Stimulated activated CD4-positive, alpha-beta T cell treated with anti-CD3 and anti-CD28 coated beads, TNF-alpha, amount 100 ng/mL, for 1 hour (primary cell): ENCODE measurements around the gene PSEN2.
A peak's percentile ranks its signal among the peaks of the same experiment; 100 is the strongest.
"Not testable (repeated sequence)": the region's sequence is repeated elsewhere in the genome, so short reads cannot be mapped to it uniquely, and the experiment has no call there.

ENCODE experiments used
- DNase-seq, 3 donors: peaks; one replicate each; pipeline ENCODE4 v3.0.0-alpha.2; 2020; ENCODE audit warnings: low read depth in 3 of 3, low spot score in 1 of 3

The PSEN2 gene

DNA sequence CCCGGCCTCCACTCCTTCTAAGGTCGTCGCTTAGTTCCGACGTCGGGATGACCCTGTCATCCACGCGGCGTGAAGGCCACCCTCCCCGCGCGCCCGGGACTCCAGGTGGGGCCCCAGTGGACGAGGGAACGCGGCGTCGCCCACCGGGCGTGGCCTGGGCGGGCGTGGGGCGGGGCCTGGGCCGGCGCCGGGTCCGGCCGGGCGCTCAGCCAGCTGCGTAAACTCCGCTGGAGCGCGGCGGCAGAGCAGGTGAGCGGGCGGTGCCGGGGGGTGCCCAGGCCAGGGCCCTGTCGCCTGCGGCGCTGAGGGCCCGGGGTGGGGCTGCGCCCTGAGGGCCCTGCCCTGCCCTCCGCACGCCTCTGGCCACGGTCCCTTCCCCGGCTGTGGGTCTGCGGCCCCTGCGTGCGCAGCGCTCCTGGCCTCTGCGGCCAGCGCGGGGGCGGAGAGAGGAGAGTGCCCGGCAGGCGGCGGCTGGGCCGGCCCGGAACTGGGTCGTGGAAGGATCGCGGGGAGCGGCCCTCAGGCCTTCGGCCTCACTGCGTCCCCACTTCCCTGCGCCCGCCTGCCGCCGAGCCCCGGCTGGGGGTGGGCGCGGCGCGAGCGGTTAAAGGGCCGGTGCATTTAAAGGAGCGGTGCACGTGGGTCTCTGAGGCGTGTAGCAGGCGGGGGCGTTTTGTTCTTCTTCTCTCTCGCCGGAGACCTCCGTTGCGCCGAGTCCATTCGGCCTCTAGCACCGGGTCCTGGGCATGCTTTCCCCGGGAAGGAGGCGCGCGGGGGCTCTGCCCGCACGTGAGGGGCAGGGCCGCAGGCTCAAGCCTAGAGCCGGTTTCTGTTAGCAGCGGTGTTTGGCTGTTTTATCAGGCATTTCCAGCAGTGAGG lies at the start of gene PSEN2:
Gene PSEN2, plus strand, starts transcription at position 216 of the 879 bp plus-strand sequence. CDS start 11,292 bp downstream, outside the sequence.
- DNase-seq: peak in 2 of 3 donors; percentile 22 to 45

DNA sequence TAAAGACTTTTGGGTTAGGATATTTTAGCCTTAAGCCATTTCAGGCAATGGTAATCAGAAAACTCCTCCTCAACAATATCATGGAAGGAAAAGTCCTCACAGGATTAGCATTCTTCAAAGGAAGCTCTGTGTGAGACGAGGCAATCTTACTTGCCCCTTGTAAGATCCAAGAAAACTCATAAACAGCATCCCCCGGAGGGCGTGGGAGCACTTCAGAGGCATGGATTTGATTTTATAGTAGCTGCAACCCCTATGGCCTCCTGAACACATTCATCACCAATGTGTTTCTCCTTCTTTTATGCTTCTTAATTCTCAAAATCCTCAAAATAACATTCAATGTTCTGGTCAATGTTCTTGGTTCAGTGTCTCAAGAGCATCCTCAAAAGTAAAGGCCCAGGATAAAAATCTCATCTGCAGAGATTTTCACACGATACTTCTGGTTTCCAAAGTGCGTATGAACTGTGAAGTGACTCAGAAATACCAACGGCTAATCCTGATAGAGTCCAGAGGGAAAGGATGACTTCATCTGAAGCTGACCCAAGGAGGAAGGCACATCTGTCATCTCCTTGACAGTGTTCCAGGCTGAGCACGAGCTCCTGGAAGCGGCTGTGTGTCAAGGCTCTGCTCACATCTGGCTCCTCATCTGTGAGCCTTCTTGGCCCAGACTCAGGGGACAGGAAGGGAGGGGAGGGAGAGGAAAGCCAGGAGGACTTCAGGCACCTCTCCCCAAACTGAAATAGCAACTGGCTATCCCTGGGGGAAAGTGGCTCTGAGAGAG lies 49.3 kb upstream of the PSEN2 start:
- DNase-seq: no peak

- DNase-seq: no peak
Observed at GRCh38 chr1:226821719-226822085, 48.7 kb upstream of the PSEN2 start.

GRCh38 chr1:226823643-226824042 lies 46.8 kb upstream of the PSEN2 start:
- no peak for DNase-seq

- DNase-seq: no peak
Observed at GRCh38 chr1:226825037-226825745, 45.2 kb upstream of the PSEN2 start.

GRCh38 chr1:226825746-226826100 lies 44.7 kb upstream of the PSEN2 start:
- no peak for DNase-seq

DNA sequence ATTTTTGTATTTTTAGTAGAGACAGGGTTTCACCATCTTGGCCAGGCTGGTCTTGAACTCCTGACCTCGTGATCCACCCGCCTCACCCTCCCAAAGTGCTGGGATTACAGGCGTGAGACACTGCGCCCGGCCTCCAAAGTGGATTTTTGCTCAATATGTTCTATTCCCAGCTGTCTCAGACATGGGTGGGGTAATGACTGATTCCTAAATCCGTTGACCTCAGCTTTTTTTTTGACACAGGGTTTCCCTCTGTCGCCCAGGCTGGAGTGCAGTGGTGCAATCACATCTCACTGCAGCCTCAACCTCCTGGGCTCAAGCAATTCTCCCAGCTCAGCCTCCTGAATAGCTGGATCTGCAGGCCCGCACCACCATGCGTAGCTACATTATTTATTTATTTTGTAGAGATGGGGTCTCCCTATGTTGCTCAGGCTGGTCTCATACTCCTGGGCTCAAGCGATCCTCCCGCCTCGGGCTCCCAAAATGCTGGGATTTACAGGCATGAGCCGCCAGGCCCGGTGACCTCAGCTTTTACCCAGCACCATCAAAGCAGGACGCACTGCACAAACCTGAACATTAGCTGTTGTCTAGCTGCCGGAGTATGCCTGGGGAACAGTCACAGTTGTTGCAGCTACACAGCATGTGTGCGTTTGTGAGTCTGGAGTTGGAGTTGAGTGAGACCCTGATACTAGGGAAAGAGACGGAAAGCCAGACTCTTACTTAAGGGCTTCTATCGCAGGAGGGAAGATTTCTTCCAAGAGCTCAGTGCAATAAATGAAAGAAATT lies 43.7 kb upstream of the PSEN2 start:
- no peak for DNase-seq

DNA sequence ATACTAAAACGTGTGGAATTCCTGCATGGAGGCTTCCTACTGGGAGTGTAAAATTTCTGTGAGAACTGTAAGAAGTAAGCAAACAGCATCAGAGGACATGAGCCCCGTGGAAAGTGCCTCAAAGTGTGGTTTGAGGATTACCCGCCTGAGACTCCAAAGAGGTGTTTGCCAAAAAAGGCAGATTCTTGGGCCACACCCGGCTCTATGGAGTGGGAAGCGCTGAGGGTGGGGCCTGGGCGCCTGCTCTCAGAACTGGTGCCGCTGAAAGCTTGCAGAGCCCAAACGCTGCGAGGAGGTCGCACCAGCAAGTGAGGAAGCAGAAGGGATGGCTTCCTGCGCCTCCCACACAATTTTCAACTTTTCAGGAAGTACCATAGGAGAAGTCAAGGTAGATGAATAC lies 43.0 kb upstream of the PSEN2 start:
- no peak for DNase-seq

DNA sequence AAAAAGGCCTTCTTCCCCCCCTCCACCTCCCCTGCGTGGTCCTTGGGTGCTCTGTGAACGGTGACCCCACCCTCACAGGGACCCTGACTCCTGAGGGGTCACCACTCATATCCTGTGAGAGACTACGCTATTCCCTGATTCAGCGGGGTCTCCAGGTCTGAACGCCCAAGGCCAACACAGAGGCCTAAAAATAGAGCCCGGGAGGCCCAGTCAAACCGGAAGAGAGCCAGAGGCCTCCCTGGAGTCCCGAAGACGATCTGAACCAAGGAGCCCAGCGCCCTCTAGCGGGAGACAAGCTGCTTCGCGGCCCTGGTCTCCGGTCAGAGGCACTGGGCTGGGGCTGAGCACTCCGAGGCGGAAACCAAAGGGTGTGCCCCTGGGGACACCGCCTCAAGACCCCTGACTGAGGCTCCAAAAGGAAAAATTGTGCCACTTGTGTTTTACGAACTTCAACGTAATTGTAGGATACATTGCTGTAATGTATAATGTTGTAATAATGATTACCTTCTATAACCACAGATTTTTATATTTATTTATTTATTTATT lies 42.4 kb upstream of the PSEN2 start:
- DNase-seq: peak; percentile 87 to 92 (median 88)

- DNase-seq: no peak
Observed at GRCh38 chr1:226829105-226829504, 41.3 kb upstream of the PSEN2 start.

- DNase-seq: no peak
Observed at GRCh38 chr1:226831953-226832352, 38.5 kb upstream of the PSEN2 start.

DNA sequence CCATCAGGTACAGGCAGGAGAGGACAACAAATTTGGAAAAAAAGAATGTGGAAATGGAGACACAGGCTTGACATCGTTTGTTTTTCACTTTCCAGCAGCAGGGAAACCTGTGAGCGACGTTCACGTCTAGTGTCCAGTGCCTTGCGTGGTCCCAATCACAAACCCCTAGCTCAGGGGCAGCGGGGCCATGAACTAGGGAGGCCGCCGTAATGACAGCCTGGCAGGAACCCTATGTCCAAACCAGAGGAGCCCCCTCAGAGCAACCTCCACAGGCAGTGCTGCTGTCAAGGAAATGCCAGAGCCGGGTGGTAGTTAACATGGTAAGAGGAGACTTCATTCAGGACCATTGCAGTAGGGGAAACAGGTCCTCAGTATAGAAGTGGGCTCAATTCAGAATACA lies 37.8 kb upstream of the PSEN2 start:
- no peak for DNase-seq

GRCh38 chr1:226834179-226834578 lies 36.2 kb upstream of the PSEN2 start:
- DNase-seq: not testable (repeated sequence)

DNA sequence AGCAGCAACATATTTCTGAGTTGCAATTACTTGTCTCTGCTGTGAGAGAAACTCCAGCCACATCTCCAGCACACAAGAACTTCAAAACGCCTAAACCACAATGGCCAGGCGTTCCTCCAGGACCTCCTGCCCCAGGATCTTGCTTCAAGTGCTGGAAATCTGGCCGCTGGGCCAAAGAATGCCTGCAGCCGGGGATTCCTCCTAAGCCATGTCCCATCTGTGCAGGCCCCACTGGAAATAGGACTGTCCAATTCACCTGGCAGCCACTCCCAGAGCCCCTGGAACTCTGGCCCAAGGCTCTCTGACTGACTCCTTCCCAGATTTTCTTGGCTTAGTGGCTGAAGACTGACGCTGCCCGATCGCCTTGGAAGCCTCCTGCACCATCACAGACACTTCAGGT lies 35.0 kb upstream of the PSEN2 start:
- DNase-seq: not testable (repeated sequence)

DNA sequence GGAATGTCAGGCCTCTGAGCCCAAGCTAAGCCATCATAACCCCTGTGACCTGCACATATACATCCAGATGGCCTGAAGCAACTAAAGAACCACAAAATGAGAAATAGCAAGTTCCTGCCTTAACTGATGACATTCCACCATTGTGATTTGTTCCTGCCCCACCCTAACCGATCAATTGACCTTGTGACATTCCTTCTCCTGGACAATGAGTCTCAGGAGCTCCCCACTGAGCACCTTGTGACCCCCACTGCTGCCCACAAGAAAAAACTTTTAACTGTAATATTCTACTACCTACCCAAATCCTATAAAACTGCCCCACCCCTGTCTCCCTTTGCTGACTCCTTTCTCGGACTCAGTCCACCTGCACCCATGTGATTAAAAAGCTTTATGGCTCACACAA lies 32.5 kb upstream of the PSEN2 start:
- not testable (repeated sequence) for DNase-seq

DNA sequence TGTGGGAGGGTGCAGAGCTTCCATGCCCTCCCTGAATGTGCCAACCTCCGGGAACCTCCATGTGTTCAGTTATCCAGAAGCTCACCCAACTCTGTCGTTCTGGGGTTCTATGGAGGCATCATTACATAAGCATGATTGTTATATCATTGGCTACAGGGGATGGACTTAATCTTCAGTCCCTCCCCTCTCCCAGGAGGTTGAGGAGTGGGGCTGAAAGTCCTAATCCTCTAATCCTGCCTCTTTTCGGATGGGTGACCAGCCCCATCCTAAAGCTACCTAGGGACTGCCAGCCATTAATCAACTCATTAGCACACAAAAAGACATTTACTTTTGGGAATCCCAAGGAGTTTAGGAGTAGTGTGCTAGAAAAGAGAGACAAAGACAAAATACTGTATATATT lies 32.0 kb upstream of the PSEN2 start:
- no peak for DNase-seq

DNA sequence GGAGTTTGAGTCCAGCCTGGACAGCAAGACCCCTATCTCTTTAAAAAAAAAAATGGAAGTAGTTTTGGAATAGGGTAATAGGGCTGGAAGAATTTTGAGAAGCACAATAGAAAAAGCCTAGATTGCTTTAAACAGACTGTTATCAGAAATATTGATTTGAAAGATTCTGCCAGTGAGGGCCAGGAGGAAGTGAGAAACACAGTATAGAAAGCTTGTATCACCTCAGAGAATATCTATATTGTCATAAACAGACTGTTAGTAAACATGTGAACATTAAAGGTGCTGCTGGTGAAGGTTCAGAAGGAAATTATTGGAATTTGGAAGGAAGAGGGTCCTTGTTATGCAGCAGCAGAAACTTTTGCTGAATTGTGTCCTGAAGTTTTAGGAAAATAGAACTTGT lies 24.8 kb upstream of the PSEN2 start:
- DNase-seq: no peak

DNA sequence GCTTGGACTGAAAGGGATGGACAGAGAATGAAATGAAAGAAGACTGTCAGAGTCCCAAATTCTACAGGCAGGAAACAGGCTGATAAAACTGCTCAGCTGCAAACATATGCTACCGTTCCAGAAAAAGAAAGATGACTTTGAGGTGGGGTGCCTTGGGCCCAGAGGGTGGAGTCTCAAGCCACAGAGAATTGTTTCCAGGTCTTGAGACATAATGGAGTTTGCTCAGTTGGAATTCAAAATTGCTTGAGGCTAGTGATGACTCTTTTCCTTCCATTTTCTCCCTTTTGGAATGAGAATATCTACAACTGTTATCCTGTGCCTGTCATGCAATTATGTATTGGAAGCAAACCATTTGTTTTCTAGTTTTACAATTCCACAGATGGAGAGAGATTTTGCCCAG lies 23.6 kb upstream of the PSEN2 start:
- DNase-seq: no peak

DNA sequence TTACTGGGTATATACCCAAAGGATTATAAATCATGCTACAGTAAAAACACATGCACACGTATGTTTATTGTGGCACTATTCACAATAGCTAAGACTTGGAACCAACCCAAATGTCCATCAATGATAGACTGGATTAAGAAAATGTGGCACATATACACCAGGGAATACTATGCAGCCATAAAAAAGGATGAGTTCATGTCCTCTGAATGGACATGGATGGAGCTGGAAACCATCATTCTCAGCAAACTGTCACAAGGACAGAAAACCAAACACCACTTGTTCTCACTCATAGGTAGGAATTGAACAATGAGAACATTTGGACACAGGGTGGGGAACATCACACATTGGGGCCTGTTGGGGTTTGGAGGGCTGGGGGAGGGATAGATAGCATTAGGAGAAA lies 15.9 kb upstream of the PSEN2 start:
- not testable (repeated sequence) for DNase-seq

GRCh38 chr1:226862890-226863289 lies 7.5 kb upstream of the PSEN2 start:
- DNase-seq: no peak

DNA sequence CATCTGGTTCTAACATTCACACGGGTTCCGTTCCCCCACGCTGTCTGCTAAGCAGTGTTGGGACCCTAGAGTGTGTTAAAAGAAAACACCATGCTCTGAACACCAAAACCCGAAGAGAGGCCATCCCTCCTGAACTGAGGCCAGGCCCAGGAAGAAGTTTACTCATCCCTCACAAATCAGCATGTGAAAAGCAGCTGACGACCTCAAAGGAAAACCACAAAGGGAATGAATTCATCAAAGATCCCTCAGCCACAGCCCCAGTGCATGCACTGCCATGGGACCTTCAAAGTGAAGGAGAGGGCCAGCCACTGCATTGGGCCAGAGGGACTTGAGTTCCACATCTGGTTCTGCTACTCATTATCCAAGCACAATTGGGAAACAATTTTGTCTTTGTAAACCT lies 7.0 kb upstream of the PSEN2 start:
- no peak for DNase-seq
